ENCODE measurements around the gene MYO15A.

MYO15A gene

DNA sequence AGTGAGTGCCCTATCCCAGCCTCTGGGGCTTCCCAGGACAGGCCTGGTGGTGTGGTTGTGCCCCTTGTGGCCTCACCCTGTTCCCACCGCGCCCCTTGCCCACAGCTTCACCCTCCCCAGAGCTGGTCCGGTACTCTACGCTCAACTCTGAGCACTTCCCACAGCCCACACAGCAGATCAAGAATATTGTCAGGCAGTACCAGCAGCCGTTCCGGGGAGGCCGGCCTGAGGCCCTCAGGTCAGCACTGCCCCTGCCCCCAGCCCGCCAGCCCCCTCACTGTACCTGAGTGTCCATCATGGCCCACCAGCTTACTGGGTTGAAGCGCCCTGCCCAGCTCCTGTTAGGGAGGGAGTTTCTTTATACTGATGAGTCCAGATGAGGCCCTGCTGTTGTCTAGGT is 42.7 kb downstream of the MYO15A start:
- TF ChIP-seq, protein P1, sequence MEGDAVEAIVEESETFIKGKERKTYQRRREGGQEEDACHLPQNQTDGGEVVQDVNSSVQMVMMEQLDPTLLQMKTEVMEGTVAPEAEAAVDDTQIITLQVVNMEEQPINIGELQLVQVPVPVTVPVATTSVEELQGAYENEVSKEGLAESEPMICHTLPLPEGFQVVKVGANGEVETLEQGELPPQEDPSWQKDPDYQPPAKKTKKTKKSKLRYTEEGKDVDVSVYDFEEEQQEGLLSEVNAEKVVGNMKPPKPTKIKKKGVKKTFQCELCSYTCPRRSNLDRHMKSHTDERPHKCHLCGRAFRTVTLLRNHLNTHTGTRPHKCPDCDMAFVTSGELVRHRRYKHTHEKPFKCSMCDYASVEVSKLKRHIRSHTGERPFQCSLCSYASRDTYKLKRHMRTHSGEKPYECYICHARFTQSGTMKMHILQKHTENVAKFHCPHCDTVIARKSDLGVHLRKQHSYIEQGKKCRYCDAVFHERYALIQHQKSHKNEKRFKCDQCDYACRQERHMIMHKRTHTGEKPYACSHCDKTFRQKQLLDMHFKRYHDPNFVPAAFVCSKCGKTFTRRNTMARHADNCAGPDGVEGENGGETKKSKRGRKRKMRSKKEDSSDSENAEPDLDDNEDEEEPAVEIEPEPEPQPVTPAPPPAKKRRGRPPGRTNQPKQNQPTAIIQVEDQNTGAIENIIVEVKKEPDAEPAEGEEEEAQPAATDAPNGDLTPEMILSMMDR (IDR thresholded peaks at IDR 0.05; ENCODE audit: poor library complexity, severe bottlenecking): no peak
- no peak for ATAC-seq (ENCODE audit: low read depth)
- no peaks in the 10 kb centered on the region for H3K9me3 ChIP-seq (ENCODE audit: severe bottlenecking)

DNA sequence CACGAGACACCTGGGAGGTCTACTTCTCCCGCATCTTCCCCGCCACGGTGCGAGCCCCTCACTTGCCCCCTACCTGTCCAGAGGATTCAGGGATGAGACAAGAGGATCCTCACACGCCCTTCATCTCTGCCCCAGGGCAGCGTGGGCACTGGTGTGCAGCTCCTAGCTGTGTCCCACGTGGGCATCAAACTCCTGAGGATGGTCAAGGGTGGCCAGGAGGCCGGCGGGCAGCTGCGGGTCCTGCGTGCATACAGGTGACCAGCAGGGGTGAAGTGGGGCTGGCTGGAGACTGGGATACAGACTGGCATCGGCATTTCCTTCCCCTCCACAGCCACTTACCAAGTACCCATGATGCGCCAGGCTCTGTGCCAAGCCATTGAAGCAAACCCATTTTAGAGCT is 46.6 kb downstream of the MYO15A start:
- ATAC-seq (ENCODE audit: low read depth): no peak
- TF ChIP-seq, protein P1 (IDR thresholded peaks at IDR 0.05; ENCODE audit: poor library complexity, severe bottlenecking): no peak
- H3K27ac ChIP-seq (ENCODE audit: poor library complexity, severe bottlenecking): no peak overlapping the region

More for the DNA sequence above, 42.7 kb downstream of the MYO15A start:
- no peaks in the 10 kb centered on the region for H3K27me3 ChIP-seq (ENCODE audit: insufficient read depth, poor library complexity, severe bottlenecking)
- no peaks in the 10 kb centered on the region for H3K36me3 ChIP-seq (ENCODE audit: low read depth)
- H3K4me3 ChIP-seq (ENCODE audit: severe bottlenecking): no peak overlapping the region
- H3K4me1 ChIP-seq (ENCODE audit: insufficient read depth, poor library complexity, severe bottlenecking): no peaks in the 10 kb centered on the region
- DNase-seq (ENCODE audit: low spot score): no peak
- H3K27ac ChIP-seq (ENCODE audit: poor library complexity, severe bottlenecking): no peak overlapping the region

DNA sequence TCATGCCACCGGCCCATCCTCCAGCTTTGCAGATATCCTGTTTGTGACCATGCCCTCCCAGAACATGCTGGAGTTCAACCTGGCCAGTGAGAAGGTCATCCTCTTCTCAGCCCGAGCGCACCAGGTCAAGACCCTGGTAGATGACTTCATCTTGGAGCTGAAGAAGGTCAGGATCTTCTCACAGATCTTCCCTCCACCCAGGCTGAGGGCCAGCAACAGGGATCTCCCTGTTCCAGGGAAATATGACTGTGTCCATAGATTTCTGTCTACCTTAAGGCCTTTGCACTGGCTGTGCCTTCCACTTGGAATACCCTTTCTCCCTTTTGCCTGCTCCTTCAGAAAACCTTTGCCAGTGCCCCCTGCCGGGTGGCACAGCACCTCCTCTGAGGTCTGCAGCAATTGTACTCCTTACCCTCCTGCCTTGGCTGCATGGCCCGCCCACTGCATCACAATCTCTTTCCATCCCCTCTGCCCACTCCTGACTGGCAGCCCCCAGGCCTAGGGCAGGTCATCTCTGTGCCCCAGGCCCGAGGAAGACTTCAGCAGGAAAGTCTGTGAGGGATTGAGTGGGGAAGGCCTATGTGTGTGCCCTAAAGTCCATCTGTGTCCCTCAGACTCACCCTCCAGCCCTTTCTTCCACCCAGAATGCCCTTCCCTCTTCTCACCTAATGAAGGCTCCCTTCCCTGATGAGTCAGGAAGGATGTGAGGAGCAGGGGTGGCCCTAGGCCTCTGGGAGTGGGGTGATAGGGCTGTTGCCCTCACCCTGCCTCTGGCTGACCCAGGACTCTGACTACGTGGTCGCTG is 47.8 kb downstream of the MYO15A start:
- Histone ChIP-seq H3K4me3 (ENCODE audit: severe bottlenecking) (no peak overlapping the region), H3K9me3 (ENCODE audit: severe bottlenecking) (no peaks in the 10 kb centered on the region), H3K4me1 (ENCODE audit: insufficient read depth, poor library complexity, severe bottlenecking) (peaks cover 3% of the 10 kb centered on the region), H3K27ac (ENCODE audit: poor library complexity, severe bottlenecking) (no peak overlapping the region), H3K36me3 (ENCODE audit: low read depth) (no peaks in the 10 kb centered on the region), H3K27me3 (ENCODE audit: insufficient read depth, poor library complexity, severe bottlenecking) (no peaks in the 10 kb centered on the region)
- ATAC-seq (ENCODE audit: low read depth) (no peak), DNase-seq (ENCODE audit: low spot score) (no peak)
- TF ChIP-seq, protein P1 (IDR thresholded peaks at IDR 0.05; ENCODE audit: poor library complexity, severe bottlenecking): no peak

More for the DNA sequence above, 46.6 kb downstream of the MYO15A start:
- no peaks in the 10 kb centered on the region for H3K27me3 ChIP-seq (ENCODE audit: insufficient read depth, poor library complexity, severe bottlenecking)
- no peak overlapping the region for H3K4me3 ChIP-seq (ENCODE audit: severe bottlenecking)
- DNase-seq (ENCODE audit: low spot score): no peak
- H3K9me3 ChIP-seq (ENCODE audit: severe bottlenecking): no peaks in the 10 kb centered on the region
- H3K36me3 ChIP-seq (ENCODE audit: low read depth): no peaks in the 10 kb centered on the region
- peaks cover 3% of the 10 kb centered on the region for H3K4me1 ChIP-seq (ENCODE audit: insufficient read depth, poor library complexity, severe bottlenecking)

DNA sequence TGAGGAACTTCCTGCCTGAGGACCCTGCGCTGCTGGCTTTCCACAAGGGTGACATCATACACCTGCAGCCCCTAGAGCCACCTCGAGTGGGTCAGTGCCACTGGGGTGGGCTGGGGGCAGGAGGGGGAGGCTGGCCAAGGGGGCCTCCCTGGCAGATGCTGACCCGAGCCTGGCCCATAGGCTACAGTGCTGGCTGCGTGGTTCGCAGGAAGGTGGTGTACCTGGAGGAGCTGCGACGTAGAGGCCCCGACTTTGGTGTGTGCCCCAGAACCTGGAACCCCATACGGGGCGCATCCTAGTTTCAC is 48.4 kb downstream of the MYO15A start:
- Histone ChIP-seq H3K9me3 (ENCODE audit: severe bottlenecking) (no peaks in the 10 kb centered on the region), H3K36me3 (ENCODE audit: low read depth) (no peaks in the 10 kb centered on the region), H3K4me1 (ENCODE audit: insufficient read depth, poor library complexity, severe bottlenecking) (peaks cover 3% of the 10 kb centered on the region), H3K27ac (ENCODE audit: poor library complexity, severe bottlenecking) (no peak overlapping the region), H3K4me3 (ENCODE audit: severe bottlenecking) (no peak overlapping the region), H3K27me3 (ENCODE audit: insufficient read depth, poor library complexity, severe bottlenecking) (no peaks in the 10 kb centered on the region)
- TF ChIP-seq, protein P1 (IDR thresholded peaks at IDR 0.05; ENCODE audit: poor library complexity, severe bottlenecking): no peak
- DNase-seq (ENCODE audit: low spot score) (no peak), ATAC-seq (ENCODE audit: low read depth) (no peak)

DNA sequence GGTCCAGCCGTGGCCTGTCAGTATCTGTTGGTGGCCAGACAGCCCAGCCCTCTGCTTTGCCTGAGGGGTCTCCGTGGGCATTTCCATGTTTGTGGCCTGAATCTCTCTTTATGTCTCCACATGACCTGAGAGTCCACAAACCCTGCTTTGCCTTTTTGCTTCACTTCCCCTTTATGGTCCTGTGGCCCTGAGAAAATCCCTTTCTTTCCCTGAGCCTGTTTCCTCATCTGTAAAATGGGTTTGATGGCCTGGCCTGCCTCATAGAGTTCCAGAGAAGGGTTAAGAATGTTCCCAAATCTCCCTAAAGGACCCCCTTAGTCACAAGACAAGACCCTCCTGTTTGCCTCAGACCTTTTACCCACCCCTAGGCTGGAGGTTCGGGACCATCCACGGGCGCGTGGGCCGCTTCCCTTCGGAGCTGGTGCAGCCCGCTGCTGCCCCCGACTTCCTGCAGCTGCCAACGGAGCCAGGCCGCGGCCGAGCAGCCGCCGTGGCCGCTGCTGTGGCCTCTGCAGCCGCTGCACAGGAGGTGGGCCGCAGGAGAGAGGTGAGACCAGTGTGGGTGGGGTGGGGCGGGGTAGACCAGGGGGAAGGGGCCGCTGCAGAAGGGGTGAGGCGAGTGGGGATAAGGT is 48.9 kb downstream of the MYO15A start:
- H3K4me1 ChIP-seq (ENCODE audit: insufficient read depth, poor library complexity, severe bottlenecking): peaks cover 3% of the 10 kb centered on the region
- DNase-seq (ENCODE audit: low spot score): no peak
- H3K36me3 ChIP-seq (ENCODE audit: low read depth): no peaks in the 10 kb centered on the region
- H3K27me3 ChIP-seq (ENCODE audit: insufficient read depth, poor library complexity, severe bottlenecking): no peaks in the 10 kb centered on the region
- TF ChIP-seq, protein P1 (IDR thresholded peaks at IDR 0.05; ENCODE audit: poor library complexity, severe bottlenecking): no peak
- H3K9me3 ChIP-seq (ENCODE audit: severe bottlenecking): no peaks in the 10 kb centered on the region
- no peak overlapping the region for H3K4me3 ChIP-seq (ENCODE audit: severe bottlenecking)
- no peak for ATAC-seq (ENCODE audit: low read depth)
- no peak overlapping the region for H3K27ac ChIP-seq (ENCODE audit: poor library complexity, severe bottlenecking)
